ENCODE results near the gene KLF7.

GRCh38 chr2:207128867-207129266 is 36.9 kb downstream of the KLF7 start:
- TF ChIP-seq ZC3H10 (CRISPR knock-in tag; IDR thresholded peaks at IDR 0.05) (no peak), BACH2 (CRISPR knock-in tag; IDR thresholded peaks at IDR 0.05; ENCODE audit: borderline replicate concordance) (no peak), ZNF8 (CRISPR knock-in tag; IDR thresholded peaks at IDR 0.05) (no peak), TOX (CRISPR knock-in tag; IDR thresholded peaks at IDR 0.05; ENCODE audit: borderline replicate concordance) (no peak), TCF4 (CRISPR knock-in tag; IDR thresholded peaks at IDR 0.05; ENCODE audit: borderline replicate concordance) (no peak), RARB (CRISPR knock-in tag; IDR thresholded peaks at IDR 0.05) (no peak), ISL1 (CRISPR knock-in tag; IDR thresholded peaks at IDR 0.05) (no peak), ZNF70 (CRISPR knock-in tag; IDR thresholded peaks at IDR 0.05) (no peak), ESRRG (CRISPR knock-in tag; IDR thresholded peaks at IDR 0.05) (no peak), CSDC2 (CRISPR knock-in tag; IDR thresholded peaks at IDR 0.05) (no peak)
- TF ChIP-seq, protein P1, sequence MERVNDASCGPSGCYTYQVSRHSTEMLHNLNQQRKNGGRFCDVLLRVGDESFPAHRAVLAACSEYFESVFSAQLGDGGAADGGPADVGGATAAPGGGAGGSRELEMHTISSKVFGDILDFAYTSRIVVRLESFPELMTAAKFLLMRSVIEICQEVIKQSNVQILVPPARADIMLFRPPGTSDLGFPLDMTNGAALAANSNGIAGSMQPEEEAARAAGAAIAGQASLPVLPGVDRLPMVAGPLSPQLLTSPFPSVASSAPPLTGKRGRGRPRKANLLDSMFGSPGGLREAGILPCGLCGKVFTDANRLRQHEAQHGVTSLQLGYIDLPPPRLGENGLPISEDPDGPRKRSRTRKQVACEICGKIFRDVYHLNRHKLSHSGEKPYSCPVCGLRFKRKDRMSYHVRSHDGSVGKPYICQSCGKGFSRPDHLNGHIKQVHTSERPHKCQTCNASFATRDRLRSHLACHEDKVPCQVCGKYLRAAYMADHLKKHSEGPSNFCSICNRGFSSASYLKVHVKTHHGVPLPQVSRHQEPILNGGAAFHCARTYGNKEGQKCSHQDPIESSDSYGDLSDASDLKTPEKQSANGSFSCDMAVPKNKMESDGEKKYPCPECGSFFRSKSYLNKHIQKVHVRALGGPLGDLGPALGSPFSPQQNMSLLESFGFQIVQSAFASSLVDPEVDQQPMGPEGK (CRISPR knock-in tag; IDR thresholded peaks at IDR 0.05; ENCODE audit: borderline replicate concordance) = no peak
